ENCODE results near the gene ITK.

DNA sequence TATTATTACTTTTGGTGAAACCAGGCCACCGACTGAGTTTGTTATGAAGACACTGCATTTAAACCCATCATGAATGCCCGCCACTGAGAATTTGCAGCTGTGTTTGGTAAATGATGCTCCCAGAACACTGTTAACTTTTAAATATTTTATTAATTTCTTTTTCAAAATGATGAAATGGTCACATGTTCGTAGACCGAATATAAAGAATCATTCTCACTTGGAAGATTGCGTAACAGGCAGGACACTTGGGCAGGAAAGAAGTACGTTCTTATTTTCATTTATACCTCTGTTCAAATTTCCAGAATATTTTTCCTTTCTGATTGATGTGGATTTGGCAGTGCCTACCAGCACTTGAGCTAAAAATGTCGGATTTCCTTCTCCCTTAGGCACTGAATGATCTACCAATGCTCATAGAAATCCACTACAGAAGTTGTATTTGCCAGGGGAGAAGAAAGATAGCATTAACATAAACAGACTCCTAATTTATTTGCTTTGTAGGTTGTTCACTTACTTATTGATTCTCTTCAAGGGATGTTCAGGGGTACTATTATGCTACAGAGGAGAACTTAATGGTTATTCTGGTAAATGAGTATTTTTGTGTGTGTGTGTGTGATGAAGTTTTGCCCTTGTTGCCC is 99.1 kb downstream of the ITK start:
- no peak for TF ChIP-seq EZH2 (IDR thresholded peaks at IDR 0.05; ENCODE audit: borderline replicate concordance, insufficient read depth, low read depth, low read length, poor library complexity, severe bottlenecking)
- TF ChIP-seq, protein P1, sequence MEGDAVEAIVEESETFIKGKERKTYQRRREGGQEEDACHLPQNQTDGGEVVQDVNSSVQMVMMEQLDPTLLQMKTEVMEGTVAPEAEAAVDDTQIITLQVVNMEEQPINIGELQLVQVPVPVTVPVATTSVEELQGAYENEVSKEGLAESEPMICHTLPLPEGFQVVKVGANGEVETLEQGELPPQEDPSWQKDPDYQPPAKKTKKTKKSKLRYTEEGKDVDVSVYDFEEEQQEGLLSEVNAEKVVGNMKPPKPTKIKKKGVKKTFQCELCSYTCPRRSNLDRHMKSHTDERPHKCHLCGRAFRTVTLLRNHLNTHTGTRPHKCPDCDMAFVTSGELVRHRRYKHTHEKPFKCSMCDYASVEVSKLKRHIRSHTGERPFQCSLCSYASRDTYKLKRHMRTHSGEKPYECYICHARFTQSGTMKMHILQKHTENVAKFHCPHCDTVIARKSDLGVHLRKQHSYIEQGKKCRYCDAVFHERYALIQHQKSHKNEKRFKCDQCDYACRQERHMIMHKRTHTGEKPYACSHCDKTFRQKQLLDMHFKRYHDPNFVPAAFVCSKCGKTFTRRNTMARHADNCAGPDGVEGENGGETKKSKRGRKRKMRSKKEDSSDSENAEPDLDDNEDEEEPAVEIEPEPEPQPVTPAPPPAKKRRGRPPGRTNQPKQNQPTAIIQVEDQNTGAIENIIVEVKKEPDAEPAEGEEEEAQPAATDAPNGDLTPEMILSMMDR (IDR thresholded peaks at IDR 0.05): no peak

All from B cell (primary cell).